ENCODE results near the gene HLX. TPM values are rescaled to one million over a fixed set of nuclear protein-coding genes. Genes with fewer than 3 reads are reported as not detected.

HLX gene
- total and polyA plus RNA-seq, 2 donors (not counting 1 experiment from before 2014, with no cell fraction given), result 8.2 to 22.3 TPM

GRCh38 chr1:220873087-220873486, 6.2 kb upstream of the HLX start:
- Histone ChIP-seq H4K20me1 (ENCODE audit: control insufficient read depth, extremely low read depth, insufficient read depth, low read length) (no peaks in the 10 kb centered on the region), H3K36me3 (ENCODE audit: control insufficient read depth, insufficient read depth, low read length) (no peaks in the 10 kb centered on the region), H3K27ac (ENCODE audit: insufficient read depth, low read length) (no peak overlapping the region), H3K4me2 (ENCODE audit: extremely low read depth, insufficient read depth, low read length) (no peak overlapping the region), H3K4me1 (ENCODE audit: control insufficient read depth, extremely low read depth, insufficient read depth, low read length) (peaks cover under 1% of the 10 kb centered on the region), H3K4me3 (replicated peaks in 1 of 4; ENCODE audit: control extremely low read depth in 1 of 4, insufficient read depth in 1 of 4, low read depth in 3 of 4, low read length in 4 of 4) (no peak overlapping the region), H3K9me3 (ENCODE audit: control insufficient read depth, insufficient read depth, low read depth, low read length) (no peaks in the 10 kb centered on the region), H3K27me3 (ENCODE audit: control insufficient read depth, insufficient read depth, low read length) (no peaks in the 10 kb centered on the region), H3K9ac (ENCODE audit: insufficient read depth, low read length) (no peak overlapping the region), H2AFZ (ENCODE audit: low read length) (no peak overlapping the region), H3K79me2 (ENCODE audit: control insufficient read depth, insufficient read depth, low read length) (no peaks in the 10 kb centered on the region)
- DNase-seq (ENCODE audit: low read depth in 2 of 2), result no peak
- TF ChIP-seq CTCF (conservative IDR thresholded peaks at IDR 0.05 in 1 of 2, IDR thresholded peaks at IDR 0.05 in 1 of 2; ENCODE audit: low read depth in 1 of 2, low read length in 2 of 2), result no peak
- TF ChIP-seq EZH2 (IDR thresholded peaks at IDR 0.05; ENCODE audit: low read length, missing control alignments), result no peak

DNA sequence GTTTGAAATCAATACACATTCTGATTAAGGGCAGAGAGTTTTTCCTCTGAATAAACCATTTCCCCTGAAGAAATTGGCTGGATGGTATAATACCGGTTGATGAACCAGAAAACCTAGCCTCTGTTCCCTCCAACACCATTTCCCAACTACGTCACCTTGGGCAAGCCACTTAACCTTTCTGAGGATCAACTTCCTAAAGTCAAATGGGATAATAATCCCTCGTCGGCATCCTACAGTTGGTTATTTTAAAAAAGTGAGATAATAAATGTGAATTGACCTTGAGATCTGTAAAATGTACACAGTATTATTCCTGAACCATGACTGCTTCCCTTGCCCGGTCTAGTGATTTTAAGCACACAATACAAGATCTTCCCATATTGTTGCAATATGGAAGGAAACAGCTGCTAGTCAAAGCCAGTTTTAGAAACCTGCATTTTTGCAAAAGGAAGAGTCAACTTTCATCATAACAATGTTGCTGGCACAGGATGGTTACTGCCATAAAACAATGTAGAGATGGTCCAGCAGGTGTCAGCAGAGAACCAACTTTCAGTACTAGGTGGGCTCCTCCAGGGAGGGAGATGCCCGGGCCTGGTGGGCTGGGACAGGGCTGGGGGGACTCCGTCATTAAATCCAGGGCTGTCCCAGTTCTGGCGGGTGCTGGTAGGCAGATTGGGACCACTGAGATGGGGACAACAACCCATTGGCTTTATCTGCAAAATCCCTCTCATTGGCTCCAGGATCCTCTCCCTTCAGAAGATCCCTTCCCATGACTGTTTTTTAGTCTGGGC, 5.2 kb upstream of the HLX start:
- peak in 1 of 2 donors; percentile 70 for DNase-seq (ENCODE audit: low read depth in 2 of 2)

GRCh38 chr1:220875260-220875659, 4.0 kb upstream of the HLX start:
- Histone ChIP-seq H3K9me3 (ENCODE audit: control insufficient read depth, insufficient read depth, low read depth, low read length) (no peaks in the 10 kb centered on the region), H3K27me3 (ENCODE audit: control insufficient read depth, insufficient read depth, low read length) (no peaks in the 10 kb centered on the region), H3K4me3 (replicated peaks in 1 of 4; ENCODE audit: control extremely low read depth in 1 of 4, insufficient read depth in 1 of 4, low read depth in 3 of 4, low read length in 4 of 4) (no peak overlapping the region), H3K36me3 (ENCODE audit: control insufficient read depth, insufficient read depth, low read length) (no peaks in the 10 kb centered on the region), H3K27ac (ENCODE audit: insufficient read depth, low read length) (no peak overlapping the region), H3K4me1 (ENCODE audit: control insufficient read depth, extremely low read depth, insufficient read depth, low read length) (peaks cover 5% of the 10 kb centered on the region), H3K9ac (ENCODE audit: insufficient read depth, low read length) (no peak overlapping the region), H2AFZ (ENCODE audit: low read length) (no peak overlapping the region), H3K79me2 (ENCODE audit: control insufficient read depth, insufficient read depth, low read length) (peaks cover 6% of the 10 kb centered on the region), H3K4me2 (ENCODE audit: extremely low read depth, insufficient read depth, low read length) (no peak overlapping the region), H4K20me1 (ENCODE audit: control insufficient read depth, extremely low read depth, insufficient read depth, low read length) (no peaks in the 10 kb centered on the region)
- TF ChIP-seq EZH2 (IDR thresholded peaks at IDR 0.05; ENCODE audit: low read length, missing control alignments) (no peak), CTCF (conservative IDR thresholded peaks at IDR 0.05 in 1 of 2, IDR thresholded peaks at IDR 0.05 in 1 of 2; ENCODE audit: low read depth in 1 of 2, low read length in 2 of 2) (no peak)
- no peak for DNase-seq (ENCODE audit: low read depth in 2 of 2)

More for the DNA sequence above, 5.2 kb upstream of the HLX start:
- Histone ChIP-seq H3K4me3 (replicated peaks in 1 of 4; ENCODE audit: control extremely low read depth in 1 of 4, insufficient read depth in 1 of 4, low read depth in 3 of 4, low read length in 4 of 4) (no peak overlapping the region), H4K20me1 (ENCODE audit: control insufficient read depth, extremely low read depth, insufficient read depth, low read length) (no peaks in the 10 kb centered on the region), H2AFZ (ENCODE audit: low read length) (no peak overlapping the region), H3K79me2 (ENCODE audit: control insufficient read depth, insufficient read depth, low read length) (no peaks in the 10 kb centered on the region), H3K27ac (ENCODE audit: insufficient read depth, low read length) (no peak overlapping the region), H3K27me3 (ENCODE audit: control insufficient read depth, insufficient read depth, low read length) (no peaks in the 10 kb centered on the region), H3K36me3 (ENCODE audit: control insufficient read depth, insufficient read depth, low read length) (no peaks in the 10 kb centered on the region), H3K4me2 (ENCODE audit: extremely low read depth, insufficient read depth, low read length) (no peak overlapping the region), H3K9ac (ENCODE audit: insufficient read depth, low read length) (no peak overlapping the region), H3K9me3 (ENCODE audit: control insufficient read depth, insufficient read depth, low read depth, low read length) (no peaks in the 10 kb centered on the region), H3K4me1 (ENCODE audit: control insufficient read depth, extremely low read depth, insufficient read depth, low read length) (peaks cover 5% of the 10 kb centered on the region)
- no peak for TF ChIP-seq EZH2 (IDR thresholded peaks at IDR 0.05; ENCODE audit: low read length, missing control alignments)
- peak; percentile 64 to 70 for TF ChIP-seq CTCF (conservative IDR thresholded peaks at IDR 0.05 in 1 of 2, IDR thresholded peaks at IDR 0.05 in 1 of 2; ENCODE audit: low read depth in 1 of 2, low read length in 2 of 2)
